ENCODE measurements around the gene DGKG. TPM values are rescaled to one million over a fixed set of nuclear protein-coding genes. Genes with fewer than 3 reads are reported as not detected.

DGKG gene
- total and polyA plus RNA-seq, 8 donors = 0.12 to 26.3 (median 2.7) TPM

DNA sequence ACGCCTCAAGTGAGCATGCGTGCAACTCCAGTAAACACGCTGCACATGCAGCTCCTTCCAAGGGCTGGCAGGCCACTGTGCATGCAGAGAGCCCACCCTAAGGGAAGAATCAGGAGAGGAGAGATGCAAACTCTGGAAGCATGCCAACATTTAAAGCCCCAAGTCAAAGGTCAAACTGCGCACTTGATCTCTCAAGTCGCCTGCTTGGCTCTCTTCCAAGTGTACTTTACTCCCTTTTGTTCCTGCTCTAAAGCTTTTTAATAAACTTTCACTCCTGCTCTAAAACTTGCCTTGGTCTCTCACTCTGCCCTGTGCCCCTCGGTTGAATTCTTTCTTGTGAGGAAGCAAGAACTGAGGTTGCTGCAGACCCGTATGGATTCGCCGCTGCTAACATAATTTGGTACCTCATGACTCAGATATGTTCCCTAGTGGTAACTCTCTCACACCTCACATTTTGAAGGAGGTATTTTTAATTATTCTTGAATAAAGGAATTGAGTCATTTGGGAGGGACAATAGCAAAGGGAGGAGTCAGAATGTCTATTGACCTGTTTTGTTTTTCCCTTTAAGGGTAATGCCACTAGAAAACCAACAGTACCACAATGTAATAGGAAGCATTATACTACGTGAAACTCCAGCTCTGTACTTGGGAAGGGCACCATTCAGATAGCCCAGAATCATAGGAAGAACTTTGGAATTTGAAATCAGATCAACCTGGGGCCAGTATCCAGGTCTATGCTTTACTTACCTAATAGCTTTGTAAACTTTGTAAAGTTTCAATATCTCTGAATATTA is 19.6 kb upstream of the DGKG start:
- 29 to 45% (median 33%) methylated on average over 10 of the region's 10 CpGs for WGBS, 5 donors
- peak overlapping the region; percentile 42 to 70 (median 60) for H3K27ac ChIP-seq

GRCh38 chr3:186380622-186381380 is 18.8 kb upstream of the DGKG start:
- no peaks in the 10 kb centered on the region for H3K27me3 ChIP-seq
- H3K4me3 ChIP-seq = no peak overlapping the region
- peaks cover 13 to 33% (median 28%) of the 10 kb centered on the region in 4 donors for H3K4me1 ChIP-seq
- WGBS, 5 donors = 58 to 72% (median 65%) methylated on average over 8 of the region's 8 CpGs
- no peak for TF ChIP-seq EP300 (IDR thresholded peaks at IDR 0.05)
- TF ChIP-seq, protein P1, sequence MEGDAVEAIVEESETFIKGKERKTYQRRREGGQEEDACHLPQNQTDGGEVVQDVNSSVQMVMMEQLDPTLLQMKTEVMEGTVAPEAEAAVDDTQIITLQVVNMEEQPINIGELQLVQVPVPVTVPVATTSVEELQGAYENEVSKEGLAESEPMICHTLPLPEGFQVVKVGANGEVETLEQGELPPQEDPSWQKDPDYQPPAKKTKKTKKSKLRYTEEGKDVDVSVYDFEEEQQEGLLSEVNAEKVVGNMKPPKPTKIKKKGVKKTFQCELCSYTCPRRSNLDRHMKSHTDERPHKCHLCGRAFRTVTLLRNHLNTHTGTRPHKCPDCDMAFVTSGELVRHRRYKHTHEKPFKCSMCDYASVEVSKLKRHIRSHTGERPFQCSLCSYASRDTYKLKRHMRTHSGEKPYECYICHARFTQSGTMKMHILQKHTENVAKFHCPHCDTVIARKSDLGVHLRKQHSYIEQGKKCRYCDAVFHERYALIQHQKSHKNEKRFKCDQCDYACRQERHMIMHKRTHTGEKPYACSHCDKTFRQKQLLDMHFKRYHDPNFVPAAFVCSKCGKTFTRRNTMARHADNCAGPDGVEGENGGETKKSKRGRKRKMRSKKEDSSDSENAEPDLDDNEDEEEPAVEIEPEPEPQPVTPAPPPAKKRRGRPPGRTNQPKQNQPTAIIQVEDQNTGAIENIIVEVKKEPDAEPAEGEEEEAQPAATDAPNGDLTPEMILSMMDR (IDR thresholded peaks at IDR 0.05) = no peak
- DNase-seq = no peak
- intact Hi-C loops (cut with DNase I; ENCODE audit: low total_unique reads) = no loop called here
- H3K27ac ChIP-seq = peak overlapping the region in 2 of 5 donors; percentile 14 to 70
- H3K36me3 ChIP-seq = no peaks in the 10 kb centered on the region
- no peaks in the 10 kb centered on the region for H3K9me3 ChIP-seq

More for the DNA sequence above, 19.6 kb upstream of the DGKG start:
- intact Hi-C loops (cut with DNase I; ENCODE audit: low total_unique reads) = no loop called here
- peaks cover 13 to 33% (median 28%) of the 10 kb centered on the region in 4 donors for H3K4me1 ChIP-seq
- H3K4me3 ChIP-seq = no peak overlapping the region
- no peaks in the 10 kb centered on the region for H3K9me3 ChIP-seq
- no peaks in the 10 kb centered on the region for H3K27me3 ChIP-seq
- DNase-seq = peak in 1 of 2 donors; percentile 68
- TF ChIP-seq POLR2A (IDR thresholded peaks at IDR 0.05) (no peak), EP300 (IDR thresholded peaks at IDR 0.05) (no peak), POLR2AphosphoS5 (IDR thresholded peaks at IDR 0.05) (no peak)
- TF ChIP-seq, protein P1 (IDR thresholded peaks at IDR 0.05) = peak in 1 of 7 experiments; percentile 7
- H3K36me3 ChIP-seq = no peaks in the 10 kb centered on the region

DNA sequence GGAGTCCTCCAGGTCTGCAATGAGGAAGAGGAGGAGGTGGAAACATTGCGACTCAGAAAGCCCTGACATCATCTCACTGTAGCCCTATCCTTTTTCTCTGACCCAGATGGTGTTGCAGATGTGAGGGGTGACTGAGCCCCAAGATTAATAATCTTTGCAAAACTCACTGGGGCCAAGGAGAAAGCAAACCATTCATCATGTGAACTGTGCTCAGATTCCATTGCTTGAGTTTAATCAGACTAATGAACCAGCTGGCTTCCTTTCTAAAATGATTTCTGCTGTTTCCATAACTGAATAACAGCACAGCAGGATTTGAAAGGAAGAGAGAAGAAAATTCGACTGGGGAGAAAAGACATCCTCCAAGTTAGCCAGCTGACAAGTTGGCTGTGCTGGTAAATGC is 13.4 kb upstream of the DGKG start:
- TF ChIP-seq EP300 (IDR thresholded peaks at IDR 0.05) = no peak
- no peak for TF ChIP-seq POLR2AphosphoS5 (IDR thresholded peaks at IDR 0.05)
- no peak for TF ChIP-seq POLR2A (IDR thresholded peaks at IDR 0.05)
- TF ChIP-seq, protein P1 (IDR thresholded peaks at IDR 0.05) = no peak
- H3K4me3 ChIP-seq = no peak overlapping the region
- DNase-seq = no peak
- no peaks in the 10 kb centered on the region for H3K36me3 ChIP-seq
- intact Hi-C loops (cut with DNase I; ENCODE audit: low total_unique reads) = no loop called here
- peaks cover 0 to 8% (median 0%) of the 10 kb centered on the region in 4 donors for H3K4me1 ChIP-seq
- no peaks in the 10 kb centered on the region for H3K27me3 ChIP-seq
- no peaks in the 10 kb centered on the region for H3K9me3 ChIP-seq
- WGBS, 5 donors = 30 to 65% (median 53%) methylated on average over 2 of the region's 2 CpGs
- peak overlapping the region in 1 of 5 donors; percentile 32 for H3K27ac ChIP-seq

GRCh38 chr3:186374376-186374775 is 12.3 kb upstream of the DGKG start:
- 63 to 71% (median 68%) methylated on average over 4 of the region's 4 CpGs for WGBS, 5 donors
- DNase-seq = no peak

More at GRCh38 chr3:186374376-186374775, 12.3 kb upstream of the DGKG start:
- Histone ChIP-seq H3K4me1 (peaks cover 0 to 8% (median 0%) of the 10 kb centered on the region in 4 donors), H3K9me3 (no peaks in the 10 kb centered on the region), H3K4me3 (no peak overlapping the region), H3K27ac (no peak overlapping the region), H3K27me3 (no peaks in the 10 kb centered on the region), H3K36me3 (no peaks in the 10 kb centered on the region)
- intact Hi-C loops (cut with DNase I; ENCODE audit: low total_unique reads) = no loop called here
- TF ChIP-seq EP300 (IDR thresholded peaks at IDR 0.05) (no peak), POLR2AphosphoS5 (IDR thresholded peaks at IDR 0.05) (no peak), POLR2A (IDR thresholded peaks at IDR 0.05) (no peak)
- TF ChIP-seq, protein P1 (IDR thresholded peaks at IDR 0.05) = no peak
